Kidney epithelial cell (primary cell): ENCODE results near the gene DGKG. TPM values are rescaled to one million over a fixed set of nuclear protein-coding genes. Genes with fewer than 3 reads are reported as not detected.

Experiments used
- DNase-seq: peaks from one replicate; pipeline ENCODE4 v3.0.0-alpha.2; 2010; ENCODE audit warnings: low read depth
- H3K27me3 ChIP-seq: 2 replicates; pipeline ENCODE4 v1.6.0; 2011; ENCODE audit warnings: low read length; ENCODE audit not compliant: control insufficient read depth, insufficient read depth
- H3K36me3 ChIP-seq: 2 replicates; pipeline ENCODE4 v1.5.1; 2011; ENCODE audit warnings: low read length; ENCODE audit not compliant: control insufficient read depth, insufficient read depth
- H3K4me3 ChIP-seq: 2 replicates; pipeline ENCODE4 v1.5.1; 2011; ENCODE audit warnings: low read depth, mild to moderate bottlenecking, control low read depth, low read length
- CTCF ChIP-seq: IDR thresholded peaks from 2 replicates; pipeline ENCODE4 v1.5.1; 2011; ENCODE audit warnings: mild to moderate bottlenecking, moderate library complexity, low read length, control low read depth, inconsistent platforms; ENCODE audit not compliant: insufficient read depth, poor library complexity, severe bottlenecking
- total RNA-seq: library from RNA; depleted of rRNA; stranded (reverse); fragments of >200 nt; gene quantifications from 2 replicates; pipeline ENCODE4 v1.2.3, GENCODE V29; 2015

Gene DGKG
- total RNA-seq, 1 donor from 2014 or later = 0.04 TPM

- no peak for TF ChIP-seq CTCF
- H3K4me3 ChIP-seq = no peak overlapping the region
- H3K27me3 ChIP-seq = peaks cover 5% of the 10 kb centered on the region
- DNase-seq = no peak
- no peaks in the 10 kb centered on the region for H3K36me3 ChIP-seq
Observed at GRCh38 chr3:186172353-186172752, 189.7 kb downstream of the DGKG start.

- no peak for TF ChIP-seq CTCF
- Histone ChIP-seq H3K36me3 (no peaks in the 10 kb centered on the region), H3K4me3 (no peak overlapping the region), H3K27me3 (peaks cover 5% of the 10 kb centered on the region)
- DNase-seq = no peak
Observed at GRCh38 chr3:186171521-186171920, 190.5 kb downstream of the DGKG start.

GRCh38 chr3:186170516-186170915 is 191.5 kb downstream of the DGKG start:
- no peak for DNase-seq
- no peak overlapping the region for H3K4me3 ChIP-seq
- H3K36me3 ChIP-seq = no peaks in the 10 kb centered on the region
- H3K27me3 ChIP-seq = peaks cover 7% of the 10 kb centered on the region
- TF ChIP-seq CTCF = no peak

- Histone ChIP-seq H3K27me3 (peaks cover 12% of the 10 kb centered on the region), H3K36me3 (no peaks in the 10 kb centered on the region), H3K4me3 (no peak overlapping the region)
- no peak for DNase-seq
- TF ChIP-seq CTCF = no peak
Observed at GRCh38 chr3:186169379-186169778, 192.7 kb downstream of the DGKG start.

GRCh38 chr3:186168976-186169375 is 193.1 kb downstream of the DGKG start:
- H3K27me3 ChIP-seq = peaks cover 14% of the 10 kb centered on the region
- no peak for TF ChIP-seq CTCF

DNA sequence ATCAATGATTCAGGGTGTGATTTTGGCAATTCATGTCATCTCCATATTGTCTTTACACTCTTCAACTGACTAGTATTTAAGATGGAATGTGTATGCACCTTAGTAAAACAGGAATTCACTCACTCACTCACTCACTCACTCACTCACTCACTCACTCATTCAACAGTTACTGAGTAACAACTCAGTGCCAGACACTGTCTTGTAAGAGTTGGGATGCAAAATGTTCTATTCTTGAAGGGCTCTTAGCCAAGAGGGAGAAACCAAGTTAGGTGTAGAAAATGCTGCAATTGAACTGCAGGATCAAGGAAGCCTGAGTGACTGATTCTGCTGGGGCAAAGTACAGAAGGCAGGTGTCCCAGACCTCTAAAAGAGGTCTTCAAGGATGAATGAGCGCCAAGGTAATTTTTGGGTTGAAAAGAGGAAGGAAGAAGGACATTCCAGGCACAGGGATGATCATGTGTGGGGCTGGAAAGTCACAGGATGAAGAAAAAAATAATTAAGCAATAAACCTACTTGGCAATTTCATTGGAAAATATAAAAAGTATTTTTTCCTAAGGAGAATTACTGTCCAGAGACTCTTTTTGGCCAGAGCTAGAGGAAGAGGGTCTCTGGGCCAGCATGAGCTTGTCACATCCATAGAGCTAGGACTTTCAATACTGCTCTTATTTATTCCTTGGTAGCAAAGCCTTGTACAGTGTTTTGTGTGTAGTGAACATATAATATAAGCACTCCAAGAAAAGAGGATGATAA is 194.2 kb downstream of the DGKG start:
- no peak for DNase-seq
- Histone ChIP-seq H3K36me3 (no peaks in the 10 kb centered on the region), H3K4me3 (no peak overlapping the region), H3K27me3 (peaks cover 9% of the 10 kb centered on the region)
- no peak for TF ChIP-seq CTCF

More at GRCh38 chr3:186168976-186169375, 193.1 kb downstream of the DGKG start:
- H3K4me3 ChIP-seq = no peak overlapping the region
- no peaks in the 10 kb centered on the region for H3K36me3 ChIP-seq
- DNase-seq = no peak
